ENCODE data around the gene AARS2. TPM values are rescaled to one million over a fixed set of nuclear protein-coding genes. Genes with fewer than 3 reads are reported as not detected.
A peak's percentile ranks its signal among the peaks of the same experiment; 100 is the strongest.

The AARS2 gene
- total and polyA plus RNA-seq, 9 of the 15 experiments (the other 6 are each of a cell fraction or from before 2014, with no cell fraction given) = 0.97 to 34.0 (median 18.3) TPM

- TF ChIP-seq ZNF592 (IDR thresholded peaks at IDR 0.05) = peak; percentile 92
- TF ChIP-seq CEBPG (CRISPR knock-in tag; IDR thresholded peaks at IDR 0.05) = no peak
- TF ChIP-seq CEBPG (tag; conservative IDR thresholded peaks at IDR 0.05 in 1 of 2, IDR thresholded peaks at IDR 0.05 in 1 of 2) = no peak
- no peak for TF ChIP-seq ZBTB8A (IDR thresholded peaks at IDR 0.05; ENCODE audit: partially characterized antibody)
- TF ChIP-seq BRF2 (IDR thresholded peaks at IDR 0.05; ENCODE audit: borderline replicate concordance, insufficient read depth, insufficient read length) = no peak
- TF ChIP-seq E2F5 (CRISPR knock-in tag; IDR thresholded peaks at IDR 0.05) = no peak
- no peak for TF ChIP-seq MCM7 (IDR thresholded peaks at IDR 0.05)
- peak; percentile 71; the same call in 1 of the 2 replicates for TF ChIP-seq ZNF830 (CRISPR knock-in tag; IDR thresholded peaks at IDR 0.05)
- no peak for TF ChIP-seq NR3C1 (CRISPR knock-in tag; IDR thresholded peaks at IDR 0.05)
- no peak for TF ChIP-seq ID3 (CRISPR knock-in tag; IDR thresholded peaks at IDR 0.05)
- TF ChIP-seq ID3 (tag; IDR thresholded peaks at IDR 0.05) = no peak
- no peak for TF ChIP-seq CCAR2 (IDR thresholded peaks at IDR 0.05; ENCODE audit: low read depth, low read length)
- TF ChIP-seq TBL1XR1 (IDR thresholded peaks at IDR 0.05; ENCODE audit: low read length in 2 of 2) = 0 out of 4 replicates have a peak, but pooled peaks of 1 of the 2 experiments have one; percentile 0
- no peak for TF ChIP-seq MEIS2 (IDR thresholded peaks at IDR 0.05; ENCODE audit: partially characterized antibody)
- TF ChIP-seq TRIM24 (IDR thresholded peaks at IDR 0.05) = peak in 1 of 2 experiments; percentile 48; a peak in 2 of 4 replicates
- no peak for TF ChIP-seq ZNF395 (CRISPR knock-in tag; IDR thresholded peaks at IDR 0.05)
- TF ChIP-seq RCOR1 (IDR thresholded peaks at IDR 0.05; ENCODE audit: borderline replicate concordance in 1 of 2, low read depth in 2 of 2, low read length in 2 of 2) = peak in 1 of 2 experiments; percentile 60; a peak in 1 of 4 replicates
- no peak for TF ChIP-seq NRF1 (conservative IDR thresholded peaks at IDR 0.05 in 1 of 2, IDR thresholded peaks at IDR 0.05 in 1 of 2)
- peak; percentile 80; the same call in 1 of the 2 replicates for TF ChIP-seq NFRKB (IDR thresholded peaks at IDR 0.05; ENCODE audit: low read depth)
- no peak for TF ChIP-seq ZNF707 (CRISPR knock-in tag; conservative IDR thresholded peaks at IDR 0.05)
- TF ChIP-seq ETV1 (tag; conservative IDR thresholded peaks at IDR 0.05; ENCODE audit: low read depth) = no peak
These were observed 55.3 kb downstream of the AARS2 start (continued) for GRCh38 chr6:44257753-44258324.
